Mucosa of descending colon (tissue), 3 donors: ENCODE results near the gene TM6SF1. TPM values are rescaled to one million over a fixed set of nuclear protein-coding genes. Genes with fewer than 3 reads are reported as not detected.

Experiments
- ATAC-seq: fragments of 200-7000 bp; cut with Tn5 transposase; one replicate; pipeline ENCODE4 v1.9.1; 2020; ENCODE audit warnings: mild to moderate bottlenecking, moderate library complexity
- DNase-seq, 3 donors: peaks; one replicate each; pipeline ENCODE4 v3.0.0-alpha.2; 2020
- H3K36me3 ChIP-seq: fragments of 200-600 bp; one replicate; pipeline ENCODE4 v1.8.0; 2021; ENCODE audit warnings: low read depth, mild to moderate bottlenecking
- H3K4me1 ChIP-seq: fragments of 200-600 bp; one replicate; pipeline ENCODE4 v1.8.0; 2021; ENCODE audit warnings: low read depth, mild to moderate bottlenecking
- H3K4me3 ChIP-seq: fragments of 200-600 bp; one replicate; pipeline ENCODE4 v1.8.0; 2021; ENCODE audit warnings: mild to moderate bottlenecking
- H3K9me3 ChIP-seq: fragments of 200-600 bp; one replicate; pipeline ENCODE4 v1.8.0; 2021; ENCODE audit warnings: mild to moderate bottlenecking
- intact Hi-C, 2 donors: fragments of 100-400 bp; cut with DNase I in 1 of 2; cut with micrococcal nuclease in 1 of 2; formaldehyde crosslinking; loops; one replicate each; pipeline versions ENCODE4 v1.11.0 to v1.11.1; 2022; cut with DNase I, micrococcal nuclease
- total RNA-seq, 3 donors: library from RNA; stranded (reverse); fragmentation: NEBNext Ultra II Directional in 2 of 3; extraction: Animal tissue kit (Norgen Biotek cat#: 25700) in 2 of 3; gene quantifications; one replicate each; pipeline versions ENCODE4 v1.2.1 to v1.2.4, GENCODE V29; 2021 to 2023
- TF ChIP-seq, protein P1 (sequence below): fragments of 200-600 bp; IDR thresholded peaks from one replicate; pipeline ENCODE4 v1.8.0; 2022; ENCODE audit warnings: antibody characterized with exemption, mild to moderate bottlenecking
- donor health status: DM: no; HTN: no; CAD: no; lungs with moderate emphysema.
- donor health status: DM: no; HTN: no; CAD: no.
- donor health status: DM: no; HTN: yes; CAD: no.

TM6SF1 gene
- total RNA-seq, 3 donors from 2014 or later = 1.2 to 4.9 (median 1.5) TPM

DNA sequence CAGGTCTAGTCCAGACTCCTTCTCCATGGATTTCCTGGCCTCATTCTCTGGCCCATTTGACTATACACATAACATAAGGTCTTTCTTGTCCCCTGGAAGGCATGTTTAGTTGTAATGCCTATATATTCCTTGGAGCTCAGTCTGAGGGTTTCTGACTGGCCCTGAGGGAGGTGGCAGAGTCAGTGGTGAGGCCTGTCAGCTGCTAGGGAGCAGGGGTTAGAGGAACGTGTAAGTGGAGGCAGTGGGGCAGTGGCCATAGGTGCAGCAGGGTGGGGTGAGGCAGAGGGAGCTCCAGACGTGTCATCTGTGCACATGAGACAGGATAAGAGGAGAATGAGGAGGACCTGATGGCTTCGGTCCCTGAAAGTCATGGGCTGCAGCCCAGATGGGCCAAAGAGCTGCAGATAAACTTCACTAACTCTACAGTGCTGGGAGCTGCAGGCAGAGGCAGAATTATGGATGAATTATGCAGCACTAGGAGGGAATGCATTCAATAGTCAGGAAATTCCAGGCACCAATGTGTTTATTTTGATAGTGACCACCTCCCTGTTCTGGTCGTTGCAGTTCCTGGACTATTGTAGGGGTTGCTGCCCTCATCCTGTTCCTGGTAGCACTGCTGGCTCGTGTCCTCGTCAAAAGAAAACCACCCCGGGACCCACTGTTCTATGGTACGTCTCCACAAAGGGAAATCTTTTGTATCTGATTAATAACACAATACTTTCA, 4.9 kb downstream of the TM6SF1 start:
- Histone ChIP-seq H3K9me3 (no peaks in the 10 kb centered on the region), H3K4me1 (peaks cover 5% of the 10 kb centered on the region), H3K4me3 (no peak overlapping the region), H3K36me3 (no peaks in the 10 kb centered on the region)
- ATAC-seq (no peak), DNase-seq (no peak)
- intact Hi-C loops = no loop called here
- TF ChIP-seq, protein P1, sequence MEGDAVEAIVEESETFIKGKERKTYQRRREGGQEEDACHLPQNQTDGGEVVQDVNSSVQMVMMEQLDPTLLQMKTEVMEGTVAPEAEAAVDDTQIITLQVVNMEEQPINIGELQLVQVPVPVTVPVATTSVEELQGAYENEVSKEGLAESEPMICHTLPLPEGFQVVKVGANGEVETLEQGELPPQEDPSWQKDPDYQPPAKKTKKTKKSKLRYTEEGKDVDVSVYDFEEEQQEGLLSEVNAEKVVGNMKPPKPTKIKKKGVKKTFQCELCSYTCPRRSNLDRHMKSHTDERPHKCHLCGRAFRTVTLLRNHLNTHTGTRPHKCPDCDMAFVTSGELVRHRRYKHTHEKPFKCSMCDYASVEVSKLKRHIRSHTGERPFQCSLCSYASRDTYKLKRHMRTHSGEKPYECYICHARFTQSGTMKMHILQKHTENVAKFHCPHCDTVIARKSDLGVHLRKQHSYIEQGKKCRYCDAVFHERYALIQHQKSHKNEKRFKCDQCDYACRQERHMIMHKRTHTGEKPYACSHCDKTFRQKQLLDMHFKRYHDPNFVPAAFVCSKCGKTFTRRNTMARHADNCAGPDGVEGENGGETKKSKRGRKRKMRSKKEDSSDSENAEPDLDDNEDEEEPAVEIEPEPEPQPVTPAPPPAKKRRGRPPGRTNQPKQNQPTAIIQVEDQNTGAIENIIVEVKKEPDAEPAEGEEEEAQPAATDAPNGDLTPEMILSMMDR = no peak

DNA sequence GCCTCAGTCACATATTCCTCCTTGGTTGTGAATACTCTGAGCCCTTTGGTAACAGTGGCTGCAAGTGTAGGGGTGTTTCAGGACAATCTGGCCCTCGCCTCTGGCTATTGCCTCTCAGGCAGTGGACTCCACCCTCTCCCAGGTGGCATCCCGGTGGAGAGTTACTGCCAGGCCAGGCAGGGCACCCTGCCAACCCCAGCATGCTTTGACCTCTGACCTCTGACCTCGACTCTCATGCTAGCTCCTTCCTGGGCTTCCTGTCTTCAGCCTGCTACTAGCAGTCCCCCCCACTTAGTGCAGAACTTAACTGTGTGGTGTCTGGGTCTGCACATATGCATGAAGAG, 5.5 kb downstream of the TM6SF1 start:
- ATAC-seq (no peak), DNase-seq (no peak)
- H3K4me3 ChIP-seq = no peak overlapping the region
- no peaks in the 10 kb centered on the region for H3K36me3 ChIP-seq
- no peaks in the 10 kb centered on the region for H3K9me3 ChIP-seq
- TF ChIP-seq, protein P1 = no peak
- peaks cover 1% of the 10 kb centered on the region for H3K4me1 ChIP-seq
- intact Hi-C loops = no loop called here

DNA sequence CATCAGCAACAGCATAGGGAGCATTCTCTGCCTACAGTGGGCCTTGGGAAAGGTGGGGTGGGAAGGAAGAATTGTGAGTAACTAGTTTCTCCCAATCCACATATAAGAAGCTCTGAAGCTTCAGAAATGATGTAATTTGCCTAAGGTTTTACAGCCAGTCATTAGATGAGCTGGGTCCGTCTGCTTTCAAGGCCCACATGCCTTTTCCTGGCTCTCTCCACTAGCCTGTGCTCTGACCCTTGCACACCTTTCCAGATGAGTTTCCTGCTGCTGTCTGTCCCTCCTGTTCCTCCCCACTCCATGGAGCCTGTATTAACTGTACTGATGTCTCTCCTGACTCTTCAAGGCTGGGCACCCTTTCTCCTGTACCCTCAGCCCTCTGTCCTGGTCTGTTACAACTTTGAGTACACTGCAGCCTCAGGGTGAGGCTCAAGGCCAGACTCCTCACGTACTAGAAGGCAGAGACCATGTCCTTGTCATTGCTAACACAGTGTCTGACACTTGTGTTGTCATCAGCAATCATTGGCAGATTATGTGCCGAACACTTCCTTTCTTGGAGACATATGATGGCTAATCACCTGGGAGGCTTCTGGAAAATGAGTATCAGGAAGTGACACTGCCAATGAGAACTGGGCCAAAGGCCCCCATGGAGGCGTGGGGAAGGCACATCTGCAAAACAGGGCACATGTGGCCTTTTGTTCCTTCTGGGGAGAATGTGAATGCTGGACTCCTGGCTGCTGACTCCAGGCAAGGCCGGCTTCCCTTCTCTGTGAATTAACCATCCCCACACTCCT, 6.6 kb downstream of the TM6SF1 start:
- DNase-seq (no peak), ATAC-seq (no peak)
- intact Hi-C loops = no loop called here
- Histone ChIP-seq H3K4me1 (no peaks in the 10 kb centered on the region), H3K9me3 (no peaks in the 10 kb centered on the region), H3K36me3 (no peaks in the 10 kb centered on the region), H3K4me3 (no peak overlapping the region)
- TF ChIP-seq, protein P1 = no peak

DNA sequence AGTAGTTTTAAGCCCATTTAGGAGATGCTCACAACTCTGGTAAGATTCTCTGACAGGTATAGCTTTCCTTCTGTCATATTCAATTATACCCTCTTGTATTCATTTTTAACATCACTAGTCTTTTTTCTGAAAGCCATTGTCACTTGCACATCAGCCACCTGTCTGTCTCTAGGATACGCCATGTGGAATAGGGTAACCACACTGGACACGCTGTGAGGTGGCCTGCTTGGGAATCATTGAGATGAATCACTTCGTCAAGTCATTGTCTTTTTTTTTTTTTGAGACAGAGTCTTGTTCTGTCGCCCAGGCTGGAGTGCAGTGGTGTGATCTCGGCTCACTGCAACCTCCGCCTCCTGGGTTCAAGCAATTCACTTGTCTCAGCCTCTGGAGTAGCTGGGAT, 7.4 kb downstream of the TM6SF1 start:
- no peak overlapping the region for H3K4me3 ChIP-seq
- H3K9me3 ChIP-seq = no peaks in the 10 kb centered on the region
- ATAC-seq (no peak), DNase-seq (no peak)
- no peaks in the 10 kb centered on the region for H3K36me3 ChIP-seq
- TF ChIP-seq, protein P1 = no peak
- no peaks in the 10 kb centered on the region for H3K4me1 ChIP-seq
- intact Hi-C loops = no loop called here

DNA sequence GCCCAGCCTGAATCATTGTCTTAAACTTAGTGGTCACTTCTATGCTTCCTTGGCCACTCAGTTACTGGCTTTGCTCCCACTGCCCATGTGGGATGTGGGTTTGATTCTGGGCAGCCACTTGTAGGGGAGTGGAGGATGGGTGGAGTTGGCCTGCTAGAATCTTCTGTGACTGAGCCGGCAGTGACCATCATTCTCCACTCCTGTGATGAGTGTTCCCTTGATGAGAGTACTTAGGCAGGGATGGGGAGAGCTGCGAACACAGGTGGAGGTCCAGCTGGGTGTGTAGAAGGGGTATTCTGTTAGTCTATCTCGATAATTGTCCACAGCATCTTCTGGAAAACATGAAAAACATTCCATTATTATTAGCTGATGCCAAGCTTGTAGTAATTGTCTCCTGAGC, 8.0 kb downstream of the TM6SF1 start:
- no peak for DNase-seq
- Histone ChIP-seq H3K4me1 (no peaks in the 10 kb centered on the region), H3K4me3 (no peak overlapping the region), H3K9me3 (no peaks in the 10 kb centered on the region), H3K36me3 (no peaks in the 10 kb centered on the region)
- TF ChIP-seq, protein P1 = no peak
- intact Hi-C loops = no loop called here
- ATAC-seq = no peak
